Testis (tissue), 3 donors: ENCODE results near the gene TMEM126A. TPM values are rescaled to one million over a fixed set of nuclear protein-coding genes. Genes with fewer than 3 reads are reported as not detected.

Source experiments
- DNase-seq: peaks from one replicate; pipeline ENCODE4 v3.0.0-alpha.2; 2019
- H3K27ac ChIP-seq, 2 donors: fragments of 200-600 bp; sonication (generic); one replicate each; pipeline ENCODE4 v1.5.1; 2019
- H3K27me3 ChIP-seq: fragments of 200-600 bp; sonication (generic); one replicate; pipeline ENCODE4 v1.5.1; 2019
- H3K36me3 ChIP-seq: fragments of 200-600 bp; sonication (generic); one replicate; pipeline ENCODE4 v1.5.1; 2017; ENCODE audit warnings: low read depth; ENCODE audit errors: missing control alignments
- H3K4me1 ChIP-seq: fragments of 200-600 bp; sonication (generic); one replicate; pipeline ENCODE4 v1.5.1; 2019
- H3K4me3 ChIP-seq, 2 donors: fragments of 200-600 bp; sonication (generic); one replicate each; pipeline ENCODE4 v1.5.1; 2017 to 2019
- H3K9me3 ChIP-seq: fragments of 200-600 bp; sonication (generic); one replicate; pipeline ENCODE4 v1.5.1; 2017
- CTCF ChIP-seq, 3 experiments: fragments of 450-650 bp in 2 of 3; fragments of 200-600 bp in 1 of 3; sonication (generic) in 1 of 3; IDR thresholded peaks; one replicate each; pipeline ENCODE4 v1.5.1; 2016 to 2019; ENCODE audit warnings: antibody characterized with exemption in 3 of 3, mild to moderate bottlenecking in 2 of 3, moderate library complexity in 1 of 3
- POLR2A ChIP-seq: fragments of 450-650 bp; IDR thresholded peaks from one replicate; pipeline ENCODE4 v1.6.1; 2017; ENCODE audit warnings: antibody characterized with exemption, mild to moderate bottlenecking, moderate library complexity
- WGBS, 2 donors: methylation state at CpG; one replicate each; pipeline ENCODE4 v1.1.5; 2018; 5-methylcytosine and 5-hydroxymethylcytosine counted together
- intact Hi-C: fragments of 100-400 bp; cut with DNase I; formaldehyde crosslinking; loops from one replicate; pipeline ENCODE4 v1.15.1; 2023; ENCODE audit warnings: low total_unique reads
- polyA plus RNA-seq: library from polyadenylated mRNA; stranded (reverse); fragments of 350-450 nt; fragmentation: Illumina TruSeq; extraction: RNeasy Lipid Tissue Mini Kit (QIAGEN cat#74804); gene quantifications from one replicate; pipeline ENCODE4 v1.2.3, GENCODE V29; 2014; ENCODE audit warnings: low read depth, low replicate concordance; ENCODE audit not compliant: insufficient read depth
- total RNA-seq, 2 donors: library from RNA; depleted of rRNA; stranded (reverse); fragments of >200 nt; gene quantifications; one replicate each; pipeline ENCODE4 v1.2.3, GENCODE V29; 2016

TMEM126A gene
- total and polyA plus RNA-seq, 3 donors from 2014 or later: 19.5 to 75.4 (median 29.2) TPM

GRCh38 chr11:85682330-85683305 lies 34.9 kb downstream of the TMEM126A start:
- H3K27ac ChIP-seq: peak overlapping the region; percentile 10 to 42
- peaks cover 10% of the 10 kb centered on the region for H3K4me1 ChIP-seq
- intact Hi-C loops: no loop called here
- no peak for TF ChIP-seq CTCF (IDR thresholded peaks at IDR 0.05)
- WGBS, 2 donors: 9 to 24% methylated on average over 40 to 43 of the region's 43 CpGs
- H3K36me3 ChIP-seq: no peaks in the 10 kb centered on the region
- peak; percentile 85 for DNase-seq
- peak overlapping the region; percentile 66 to 76 for H3K4me3 ChIP-seq
- H3K27me3 ChIP-seq: no peaks in the 10 kb centered on the region
- no peaks in the 10 kb centered on the region for H3K9me3 ChIP-seq

GRCh38 chr11:85685125-85685819 lies 37.5 kb downstream of the TMEM126A start:
- no peak for TF ChIP-seq CTCF (IDR thresholded peaks at IDR 0.05)
- intact Hi-C loops: no loop called here
- Histone ChIP-seq H3K27ac (peak overlapping the region; percentile 56 to 82), H3K27me3 (no peaks in the 10 kb centered on the region), H3K4me3 (peak overlapping the region; percentile 48 to 61), H3K4me1 (peaks cover 10% of the 10 kb centered on the region), H3K9me3 (no peaks in the 10 kb centered on the region), H3K36me3 (no peaks in the 10 kb centered on the region)
- WGBS, 2 donors: 12 to 19% methylated on average over 13 to 15 of the region's 15 CpGs
- DNase-seq: peak; percentile 38

- Histone ChIP-seq H3K9me3 (no peaks in the 10 kb centered on the region), H3K36me3 (no peaks in the 10 kb centered on the region), H3K4me3 (peak within 1 kb of the TSS; percentile 48 to 61), H3K27me3 (no peaks in the 10 kb centered on the region), H3K4me1 (peaks cover 10% of the 10 kb centered on the region), H3K27ac (peak within 1 kb of the TSS; percentile 56 to 82)
- peak; percentile 89 for DNase-seq
- WGBS, 2 donors: 8 to 17% methylated on average over 13 of the region's 13 CpGs
- TF ChIP-seq CTCF (IDR thresholded peaks at IDR 0.05): no peak
- no peak for TF ChIP-seq POLR2A
- intact Hi-C loops: no loop called here
These were observed 38.2 kb downstream of the TMEM126A start, which contains the start of gene CCDC89 for GRCh38 chr11:85685820-85686459. CCDC89 (minus strand) TSS chr11:85686195; CDS start chr11:85686130, 65 bp downstream.

GRCh38 chr11:85694385-85694980 lies 46.7 kb downstream of the TMEM126A start:
- no peaks in the 10 kb centered on the region for H3K36me3 ChIP-seq
- H3K4me3 ChIP-seq: no peak overlapping the region
- no peak for DNase-seq
- H3K9me3 ChIP-seq: no peaks in the 10 kb centered on the region
- no peaks in the 10 kb centered on the region for H3K27me3 ChIP-seq
- intact Hi-C loops: no loop called here
- 81 to 97% methylated on average over 1 of the region's 1 CpG for WGBS, 2 donors
- no peak overlapping the region for H3K27ac ChIP-seq
- TF ChIP-seq POLR2A (no peak), CTCF (IDR thresholded peaks at IDR 0.05) (no peak)
- no peaks in the 10 kb centered on the region for H3K4me1 ChIP-seq
